K562 (cell line): ENCODE results near the gene PREP. TPM values are rescaled to one million over a fixed set of nuclear protein-coding genes. Genes with fewer than 3 reads are reported as not detected.

ENCODE experiments used
- ATAC-seq: fragments of 200-7000 bp; cut with Tn5 transposase; 3 replicates; pipeline ENCODE4 v1.9.1; 2020; ENCODE audit warnings: moderate library complexity
- BruUV-seq: library from RNA; stranded (reverse); fragments of 400-500 nt; replicated peaks from 2 replicates; lab custom pipeline; 2021; lab: Mats Ljungman, UMichigan
- CTCF ChIA-PET: fragments of 300-600 bp; formaldehyde crosslinking; extraction: SDS; loops from one replicate; lab custom pipeline; 2021; ENCODE audit warnings: low intra/inter-chr PET ratio; lab: Yijun Ruan, JAX
- POLR2A ChIA-PET: fragments of 300-600, 350-650 bp; sonication (Branson Sonifier 250); formaldehyde crosslinking; extraction: SDS; loops from one replicate; lab custom pipeline; 2021; ENCODE audit warnings: antibody characterized with exemption, inconsistent platforms; lab: Yijun Ruan, JAX
- DNase-seq, 4 experiments: peaks; one replicate each; pipeline versions ENCODE4 v3.0.0 to v3.0.0-alpha.2; 2011 to 2018; ENCODE audit warnings: low spot score in 3 of 4, mixed read lengths in 3 of 4; ENCODE audit errors: extremely low read depth in 1 of 4
- FAIRE-seq: peaks from 2 replicates; lab custom pipeline; 2011; peaks lifted over from hg19 to GRCh38; lab: Jason Lieb, UNC
- H2AFZ ChIP-seq: 2 replicates; pipeline ENCODE4 v1.6.0; 2011; ENCODE audit warnings: low read depth, low read length, control low read depth, inconsistent platforms
- H3K27ac ChIP-seq: fragments of 200-600 bp; 3 replicates; pipeline ENCODE4 v1.8.0; 2011; ENCODE audit warnings: low read depth, mild to moderate bottlenecking, control low read depth, inconsistent platforms, low read length, moderate library complexity, mixed read lengths; ENCODE audit errors: extremely low read depth
- H3K27me3 ChIP-seq, 2 experiments: fragments of 300-600 bp in 1 of 2; 2 replicates in 1 of 2; 3 replicates in 1 of 2; pipeline versions ENCODE4 v1.6.0 to v1.8.0; 2011; ENCODE audit warnings: inconsistent platforms in 2 of 2, low read length in 2 of 2, mild to moderate bottlenecking in 1 of 2, mixed read lengths in 1 of 2, moderate library complexity in 1 of 2; ENCODE audit not compliant: control insufficient read depth in 2 of 2, insufficient read depth in 2 of 2
- H3K36me3 ChIP-seq: fragments of 300-600 bp; 3 replicates; pipeline ENCODE4 v1.8.0; 2011; ENCODE audit warnings: mild to moderate bottlenecking, low read length, inconsistent platforms; ENCODE audit not compliant: control insufficient read depth, insufficient read depth
- H3K4me1 ChIP-seq, 2 experiments: fragments of 200-600 bp in 1 of 2; replicated peaks in 1 of 2; 2 replicates in 1 of 2; 3 replicates in 1 of 2; pipeline versions ENCODE4 v1.5.1 to v1.8.0; 2011; ENCODE audit warnings: inconsistent platforms in 2 of 2, low read length in 2 of 2, mild to moderate bottlenecking in 1 of 2, mixed read lengths in 1 of 2, moderate library complexity in 1 of 2; ENCODE audit not compliant: control insufficient read depth in 2 of 2, insufficient read depth in 2 of 2
- H3K4me2 ChIP-seq: 2 replicates; pipeline ENCODE4 v1.6.1; 2011; ENCODE audit warnings: low read length, control low read depth, inconsistent platforms, mixed read lengths; ENCODE audit not compliant: insufficient read depth
- H3K4me3 ChIP-seq: fragments of 200-600 bp; sonication (generic), shearing (Covaris generic); 2 replicates; pipeline ENCODE4 v1.5.1; 2016; ENCODE audit warnings: control low read depth, inconsistent platforms
- H3K79me2 ChIP-seq: fragments of 200-600 bp; 3 replicates; pipeline ENCODE4 v1.8.0; 2011; ENCODE audit warnings: low read length, inconsistent platforms; ENCODE audit not compliant: control insufficient read depth, insufficient read depth
- H3K9ac ChIP-seq, 2 experiments: 2 replicates each; pipeline versions ENCODE4 v1.6.0 to v1.6.1; 2011; ENCODE audit warnings: low read depth in 2 of 2, low read length in 2 of 2, control low read depth in 1 of 2, inconsistent platforms in 1 of 2, mild to moderate bottlenecking in 1 of 2, mixed read lengths in 1 of 2; ENCODE audit not compliant: insufficient read depth in 1 of 2
- H3K9me1 ChIP-seq: one replicate; pipeline ENCODE4 v1.6.0; 2011; ENCODE audit warnings: inconsistent platforms, mild to moderate bottlenecking, low read length, moderate library complexity; ENCODE audit not compliant: control insufficient read depth, insufficient read depth
- H3K9me3 ChIP-seq: replicated peaks from 2 replicates; pipeline ENCODE4 v1.5.1; 2011; ENCODE audit warnings: low read depth, low read length, inconsistent platforms; ENCODE audit not compliant: control insufficient read depth, insufficient read depth
- H4K20me1 ChIP-seq: replicated peaks from 2 replicates; pipeline ENCODE4 v1.6.1; 2011; ENCODE audit warnings: low read length, inconsistent platforms, mixed read lengths; ENCODE audit not compliant: control insufficient read depth, insufficient read depth
- BCL6 ChIP-seq: fragments of 250-450 bp; sonication (Bioruptor Pico); IDR thresholded peaks from 2 replicates; pipeline ENCODE4 v1.4.0; 2020
- BCLAF1 ChIP-seq, 2 experiments: fragments of 450-650 bp in 1 of 2; IDR thresholded peaks; 2 replicates each; pipeline ENCODE4 v1.6.1; 2011 to 2017; ENCODE audit warnings: low read depth in 2 of 2, antibody characterized with exemption in 1 of 2, borderline replicate concordance in 1 of 2, low read length in 1 of 2, mild to moderate bottlenecking in 1 of 2, mixed read lengths in 1 of 2; ENCODE audit not compliant: control insufficient read depth in 1 of 2
- CBFA2T2 ChIP-seq: fragments of 450-650 bp; conservative IDR thresholded peaks from 2 replicates; pipeline ENCODE4 v1.6.1; 2017; ENCODE audit warnings: mild to moderate bottlenecking
- FOXK1 ChIP-seq: sonication (generic); formaldehyde crosslinking; IDR thresholded peaks from 2 replicates; pipeline ENCODE4 v1.8.0; 2022; ENCODE audit warnings: missing genetic modification reagents, mild to moderate bottlenecking, borderline replicate concordance
- KAT2B ChIP-seq: IDR thresholded peaks from one replicate; pipeline ENCODE4 v1.6.1; 2012; ENCODE audit warnings: low read depth, mild to moderate bottlenecking, control low read depth, inconsistent platforms, low read length, moderate library complexity
- NKRF ChIP-seq: fragments of 450-650 bp; IDR thresholded peaks from 2 replicates; pipeline ENCODE4 v1.6.1; 2016; ENCODE audit warnings: borderline replicate concordance
- ZNF655 ChIP-seq: fragments of 250-450 bp; sonication (Bioruptor Pico); IDR thresholded peaks from 2 replicates; pipeline ENCODE4 v1.5.0; 2021
- WGBS: fragments of 100-300 bp; shearing (Covaris generic); methylation state at CpG from one replicate; pipeline ENCODE4 v1.1.6; 2016; ENCODE audit warnings: low coverage, mixed read lengths; ENCODE audit not compliant: insufficient coverage; ENCODE audit errors: missing lambda C conversion rate; 5-methylcytosine and 5-hydroxymethylcytosine counted together
- in situ Hi-C: fragments of 300-500 bp; cut with MboI; formaldehyde crosslinking; loops from 4 replicates; pipeline ENCODE4 v1.15.0; 2018; ENCODE audit warnings: inconsistent platforms, mixed read lengths
- intact Hi-C: fragments of 100-400 bp; cut with micrococcal nuclease; formaldehyde crosslinking; loops from 2 replicates; pipeline ENCODE4 v1.14.2; 2022
- polyA plus RNA-seq, 8 experiments: library from polyadenylated mRNA; depleted of rRNA in 4 of 8; stranded (reverse) in 5 of 8; unstranded in 3 of 8; fragments of >200 nt; fragmentation: Nextera tagmentation in 2 of 8; fragmentation: Illumina TruSeq in 1 of 8; extraction: Ambion mirVana in 2 of 8; extraction: Trizol in 1 of 8; gene quantifications; 2 replicates each; pipeline versions ENCODE4 v1.2.1 to v1.2.3, GENCODE V29; 2011 to 2014; ENCODE audit warnings: inconsistent platforms in 1 of 8, missing spikeins in 1 of 8
- total RNA-seq, 7 experiments: library from RNA; depleted of rRNA in 6 of 7; stranded (reverse); fragments of >200 nt in 6 of 7; fragmentation: Illumina TruSeq in 2 of 7; extraction: Trizol in 2 of 7; gene quantifications; 2 replicates each; pipeline versions ENCODE4 v1.2.1 to v1.2.3, GENCODE V29; 2011 to 2021; ENCODE audit warnings: low replicate concordance in 1 of 7

PREP gene
- total and polyA plus RNA-seq, 9 of the 15 experiments (the other 6 are each of a cell fraction or from before 2014, with no cell fraction given) = 14.1 to 60.8 (median 28.3) TPM

GRCh38 chr6:105321207-105321606 lies 81.7 kb downstream of the PREP start (continued):
- no peak for TF ChIP-seq NKRF
- no peak for TF ChIP-seq CBFA2T2
- TF ChIP-seq BCL6 (CRISPR knock-in tag) = no peak
- TF ChIP-seq, all 486 proteins: peak for 0

- H3K36me3 ChIP-seq = peaks cover 77% of the 10 kb centered on the region
- ATAC-seq = no peak
Measured at GRCh38 chr6:105320765-105321164, 82.1 kb downstream of the PREP start.

More at GRCh38 chr6:105320765-105321164, 82.1 kb downstream of the PREP start:
- no peak overlapping the region for H3K4me2 ChIP-seq
- no peaks in the 10 kb centered on the region for H3K4me1 ChIP-seq
- no peak overlapping the region for H3K9ac ChIP-seq
- H3K9me1 ChIP-seq = no peaks in the 10 kb centered on the region
- BruUV-seq = no TSS peak
- H3K79me2 ChIP-seq = no peaks in the 10 kb centered on the region
- intact Hi-C loops (no loop called here), in situ Hi-C loops (no loop called here)
- H3K27ac ChIP-seq = no peak overlapping the region
- no peaks in the 10 kb centered on the region for H4K20me1 ChIP-seq
- no peak overlapping the region for H2AFZ ChIP-seq
- 92% methylated on average over 3 of the region's 3 CpGs for WGBS
- ChIA-PET POLR2A (interaction anchor here (0.6 kb wide), 1 partner anchor 174 kb away, joined by 3 read pairs; no protein-coding TSS in a partner anchor), CTCF (no interaction called here)
- H3K4me3 ChIP-seq = no peak overlapping the region
- H3K9me3 ChIP-seq = no peaks in the 10 kb centered on the region
- no peaks in the 10 kb centered on the region for H3K27me3 ChIP-seq
- no peak for DNase-seq
- no peak for FAIRE-seq
- TF ChIP-seq BCLAF1 (IDR thresholded peaks at IDR 0.05; ENCODE audit: borderline replicate concordance in 1 of 2, control insufficient read depth in 1 of 2, low read depth in 2 of 2, low read length in 1 of 2) (no peak), ZNF655 (CRISPR knock-in tag) (no peak), KAT2B (no peak), FOXK1 (CRISPR knock-in tag) (no peak)
